K562 (cell line): Measurements from ENCODE around the gene NUP160. TPM values are rescaled to one million over a fixed set of nuclear protein-coding genes. Genes with fewer than 3 reads are reported as not detected.

Experiments used
- CREM ChIP-seq: IDR thresholded peaks from 2 replicates; pipeline ENCODE4 v1.6.1; 2014; ENCODE audit warnings: antibody characterized with exemption, low read depth
- CTCFL ChIP-seq: IDR thresholded peaks from 2 replicates; pipeline ENCODE4 v1.6.1; 2011; ENCODE audit warnings: borderline replicate concordance, low read depth, mild to moderate bottlenecking, moderate library complexity, low read length; ENCODE audit not compliant: insufficient read depth, poor library complexity, severe bottlenecking
- ESRRA ChIP-seq: fragments of 450-650 bp; IDR thresholded peaks from 2 replicates; pipeline ENCODE4 v1.6.1; 2014; ENCODE audit warnings: low read depth, mild to moderate bottlenecking, moderate library complexity, borderline replicate concordance
- FOXP1 ChIP-seq: sonication (generic); formaldehyde crosslinking; IDR thresholded peaks from 2 replicates; pipeline ENCODE4 v1.8.0; 2022; ENCODE audit warnings: mild to moderate bottlenecking, missing genetic modification reagents
- MCM3 ChIP-seq: fragments of 450-650 bp; IDR thresholded peaks from 2 replicates; pipeline ENCODE4 v1.6.1; 2016
- MEF2A ChIP-seq: IDR thresholded peaks from 2 replicates; pipeline ENCODE4 v1.6.1; 2011; ENCODE audit warnings: low read depth, mild to moderate bottlenecking, low read length, moderate library complexity; ENCODE audit not compliant: control insufficient read depth
- NFYB ChIP-seq: IDR thresholded peaks from 2 replicates; pipeline ENCODE4 v1.6.1; 2011; ENCODE audit warnings: mild to moderate bottlenecking, moderate library complexity; ENCODE audit not compliant: insufficient read length; ENCODE audit errors: extremely low read depth
- SAFB2 ChIP-seq: fragments of 200-400 bp; formaldehyde crosslinking; IDR thresholded peaks from 2 replicates; pipeline ENCODE4 v1.6.1; 2018; ENCODE audit warnings: borderline replicate concordance, low read length, low read depth, moderate library complexity; ENCODE audit not compliant: severe bottlenecking
- TCF7 ChIP-seq: sonication (generic); IDR thresholded peaks from 2 replicates; pipeline ENCODE4 v1.6.1; 2016; ENCODE audit warnings: antibody characterized with exemption, borderline replicate concordance
- TSC22D4 ChIP-seq: fragments of 450-650 bp; IDR thresholded peaks from 2 replicates; pipeline ENCODE4 v1.6.1; 2016; ENCODE audit warnings: missing genetic modification characterization, missing biosample characterization, control low read depth
- ZBED1 ChIP-seq: IDR thresholded peaks from 2 replicates; pipeline ENCODE4 v1.6.1; 2014
- ZNF318 ChIP-seq, 2 experiments: fragments of 450-650 bp; IDR thresholded peaks; 2 replicates each; pipeline ENCODE4 v1.6.1; 2016; ENCODE audit warnings: mild to moderate bottlenecking in 2 of 2, borderline replicate concordance in 1 of 2, low read depth in 1 of 2, moderate library complexity in 1 of 2
- ZNF551 ChIP-seq: fragments of 250-450 bp; sonication (Bioruptor Pico); IDR thresholded peaks from 2 replicates; pipeline ENCODE4 v1.5.0; 2021; ENCODE audit warnings: mild to moderate bottlenecking, moderate library complexity
- polyA plus RNA-seq, 8 experiments: library from polyadenylated mRNA; depleted of rRNA in 4 of 8; stranded (reverse) in 5 of 8; unstranded in 3 of 8; fragments of >200 nt; fragmentation: Nextera tagmentation in 2 of 8; fragmentation: Illumina TruSeq in 1 of 8; extraction: Ambion mirVana in 2 of 8; extraction: Trizol in 1 of 8; gene quantifications; 2 replicates each; pipeline versions ENCODE4 v1.2.1 to v1.2.3, GENCODE V29; 2011 to 2014; ENCODE audit warnings: inconsistent platforms in 1 of 8, missing spikeins in 1 of 8
- total RNA-seq, 7 experiments: library from RNA; depleted of rRNA in 6 of 7; stranded (reverse); fragments of >200 nt in 6 of 7; fragmentation: Illumina TruSeq in 2 of 7; extraction: Trizol in 2 of 7; gene quantifications; 2 replicates each; pipeline versions ENCODE4 v1.2.1 to v1.2.3, GENCODE V29; 2011 to 2021; ENCODE audit warnings: low replicate concordance in 1 of 7

NUP160 gene
- total and polyA plus RNA-seq, 9 of the 15 experiments (the other 6 are each of a cell fraction or from before 2014, with no cell fraction given): 41.5 to 112 (median 65.0) TPM

- TF ChIP-seq ZNF318 (IDR thresholded peaks at IDR 0.05; ENCODE audit: borderline replicate concordance in 1 of 2, low read depth in 1 of 2): no peak
- no peak for TF ChIP-seq CTCFL
- no peak for TF ChIP-seq MCM3
- no peak for TF ChIP-seq MEF2A
- TF ChIP-seq NFYB: no peak
- TF ChIP-seq ZBED1: no peak
- no peak for TF ChIP-seq ESRRA
- no peak for TF ChIP-seq TCF7
- TF ChIP-seq CREM: no peak
- TF ChIP-seq TSC22D4 (tag): no peak
- TF ChIP-seq FOXP1 (CRISPR knock-in tag): no peak
- no peak for TF ChIP-seq ZNF551 (CRISPR knock-in tag)
- no peak for TF ChIP-seq SAFB2
- TF ChIP-seq, all 486 proteins: peak for 0
Measured at GRCh38 chr11:47867823-47868222, 19.7 kb upstream of the NUP160 start (continued).
